SJSA1 (cell line): ENCODE measurements around the gene PCDHGB4. TPM values are rescaled to one million over a fixed set of nuclear protein-coding genes. Genes with fewer than 3 reads are reported as not detected.
"Not testable (repeated sequence)": the region's sequence is repeated elsewhere in the genome, so short reads cannot be mapped to it uniquely, and the experiment has no call there.

Source experiments
- DNase-seq, 2 experiments: peaks; one replicate each; pipeline ENCODE4 v3.0.0-alpha.2; 2015 to 2020; ENCODE audit warnings: low spot score in 2 of 2, low read depth in 1 of 2
- H3K27ac ChIP-seq: fragments of 250-450 bp; sonication (Bioruptor Pico); 2 replicates; pipeline ENCODE4 v1.5.1; 2020; ENCODE audit warnings: mild to moderate bottlenecking, moderate library complexity
- H3K27me3 ChIP-seq: fragments of 250-450 bp; sonication (Bioruptor Pico); replicated peaks from 2 replicates; pipeline ENCODE4 v1.5.1; 2020; ENCODE audit warnings: mild to moderate bottlenecking, moderate library complexity
- H3K36me3 ChIP-seq: fragments of 250-450 bp; sonication (Bioruptor Pico); 2 replicates; pipeline ENCODE4 v1.5.1; 2020; ENCODE audit warnings: mild to moderate bottlenecking
- H3K4me1 ChIP-seq: fragments of 250-450 bp; sonication (Bioruptor Pico); replicated peaks from 2 replicates; pipeline ENCODE4 v1.6.1; 2021; ENCODE audit warnings: mild to moderate bottlenecking
- H3K4me3 ChIP-seq: fragments of 250-450 bp; sonication (Bioruptor Pico); 2 replicates; pipeline ENCODE4 v1.5.1; 2020; ENCODE audit warnings: mild to moderate bottlenecking
- H3K9me3 ChIP-seq: fragments of 250-450 bp; sonication (Bioruptor Pico); replicated peaks from 2 replicates; pipeline ENCODE4 v1.5.1; 2020; ENCODE audit warnings: mild to moderate bottlenecking
- total RNA-seq: library from RNA; depleted of rRNA; stranded (reverse); fragments of >200 nt; shearing (Covaris generic); gene quantifications from 2 replicates; pipeline ENCODE4 v1.2.3, GENCODE V29; 2014; rRNA removed

Gene PCDHGB4
- total RNA-seq, result 0.09 and 0.18 TPM in 2 replicates

GRCh38 chr5:141387557-141388311 is at the start of gene PCDHGB4:
Gene PCDHGB4 (plus strand): TSS chr5:141387698. CDS start chr5:141387885, 187 bp downstream.
- H3K27me3 ChIP-seq, H3K36me3 ChIP-seq, DNase-seq, H3K27ac ChIP-seq, H3K4me1 ChIP-seq, H3K4me3 ChIP-seq: not testable (repeated sequence)
- H3K9me3 ChIP-seq, result peaks cover 43% of the 10 kb centered on the region

GRCh38 chr5:141338538-141339306 is 48.8 kb upstream of the PCDHGB4 start, which contains the start of gene PCDHGA2:
Gene PCDHGA2 (plus strand): TSS chr5:141338760.
- no peak for DNase-seq
- Histone ChIP-seq H3K27me3 (no peaks in the 10 kb centered on the region), H3K27ac (no peak within 1 kb of the TSS), H3K4me3 (no peak within 1 kb of the TSS; the same call in 1 of the 2 replicates), H3K9me3 (peaks cover 15% of the 10 kb centered on the region), H3K4me1 (no peaks in the 10 kb centered on the region), H3K36me3 (no peaks in the 10 kb centered on the region)

DNA sequence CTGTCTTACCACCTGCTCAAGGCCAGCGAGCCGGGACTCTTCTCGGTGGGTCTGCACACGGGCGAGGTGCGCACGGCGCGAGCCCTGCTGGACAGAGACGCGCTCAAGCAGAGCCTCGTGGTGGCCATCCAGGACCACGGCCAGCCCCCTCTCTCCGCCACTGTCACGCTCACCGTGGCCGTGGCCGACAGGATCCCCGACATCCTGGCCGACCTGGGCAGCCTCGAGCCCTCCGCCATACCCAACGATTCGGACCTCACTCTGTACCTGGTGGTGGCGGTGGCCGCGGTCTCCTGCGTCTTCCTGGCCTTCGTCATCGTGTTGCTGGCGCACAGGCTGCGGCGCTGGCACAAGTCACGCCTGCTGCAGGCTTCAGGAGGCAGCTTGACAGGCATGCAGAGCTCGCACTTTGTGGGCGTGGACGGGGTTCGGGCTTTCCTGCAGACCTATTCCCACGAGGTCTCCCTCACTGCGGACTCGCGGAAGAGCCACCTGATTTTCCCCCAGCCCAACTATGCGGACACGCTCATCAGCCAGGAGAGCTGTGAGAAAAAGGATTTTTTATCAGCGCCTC is 46.6 kb upstream of the PCDHGB4 start:
- H3K27ac ChIP-seq, H3K4me1 ChIP-seq, H3K36me3 ChIP-seq, H3K4me3 ChIP-seq, DNase-seq, H3K27me3 ChIP-seq: not testable (repeated sequence)
- H3K9me3 ChIP-seq, result peaks cover 23% of the 10 kb centered on the region

GRCh38 chr5:141342773-141343172 is 44.7 kb upstream of the PCDHGB4 start:
- no peak for DNase-seq
- no peaks in the 10 kb centered on the region for H3K4me1 ChIP-seq
- no peak overlapping the region for H3K4me3 ChIP-seq
- H3K9me3 ChIP-seq, result peaks cover 23% of the 10 kb centered on the region
- H3K27me3 ChIP-seq, result no peaks in the 10 kb centered on the region
- no peak overlapping the region for H3K27ac ChIP-seq
- H3K36me3 ChIP-seq, result no peaks in the 10 kb centered on the region

DNA sequence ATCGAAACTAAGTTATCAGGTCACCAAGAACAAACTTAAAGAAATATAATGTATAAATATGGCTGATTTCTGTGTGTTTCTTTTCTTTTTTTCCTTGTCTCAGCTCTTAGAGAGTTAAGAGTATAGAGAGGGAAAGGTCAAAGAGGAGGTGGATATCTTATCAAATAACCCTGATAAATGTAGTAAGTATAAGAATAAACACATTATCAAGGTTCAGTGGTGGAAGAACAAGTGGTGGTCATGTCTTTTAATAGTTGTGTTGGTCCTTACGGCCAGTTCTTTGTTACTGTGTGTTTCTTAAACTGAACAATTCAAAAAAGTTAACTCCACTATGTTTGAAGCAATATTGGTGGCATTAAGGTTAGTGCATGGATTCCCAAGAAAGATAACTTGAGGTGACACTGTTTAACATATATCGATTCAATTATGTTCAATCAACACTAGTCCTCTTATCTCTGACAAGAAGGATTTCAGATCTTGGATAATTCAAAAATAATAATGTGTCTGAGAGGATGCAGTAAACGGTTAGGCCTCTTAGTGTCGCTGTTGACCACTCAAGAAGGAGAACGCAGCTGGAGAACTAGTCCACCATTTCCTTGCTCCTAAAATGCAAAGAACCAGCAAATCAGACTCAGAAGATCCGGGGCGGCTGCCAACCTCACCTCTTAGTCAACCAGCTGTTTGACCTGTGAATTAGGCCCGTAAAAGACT is 44.1 kb upstream of the PCDHGB4 start, which contains the start of gene PCDHGA3:
Gene PCDHGA3, plus strand, starts transcription at position 588 of the 711 bp plus-strand sequence. CDS start 205 bp downstream, outside the sequence.
- no peaks in the 10 kb centered on the region for H3K27me3 ChIP-seq

DNA sequence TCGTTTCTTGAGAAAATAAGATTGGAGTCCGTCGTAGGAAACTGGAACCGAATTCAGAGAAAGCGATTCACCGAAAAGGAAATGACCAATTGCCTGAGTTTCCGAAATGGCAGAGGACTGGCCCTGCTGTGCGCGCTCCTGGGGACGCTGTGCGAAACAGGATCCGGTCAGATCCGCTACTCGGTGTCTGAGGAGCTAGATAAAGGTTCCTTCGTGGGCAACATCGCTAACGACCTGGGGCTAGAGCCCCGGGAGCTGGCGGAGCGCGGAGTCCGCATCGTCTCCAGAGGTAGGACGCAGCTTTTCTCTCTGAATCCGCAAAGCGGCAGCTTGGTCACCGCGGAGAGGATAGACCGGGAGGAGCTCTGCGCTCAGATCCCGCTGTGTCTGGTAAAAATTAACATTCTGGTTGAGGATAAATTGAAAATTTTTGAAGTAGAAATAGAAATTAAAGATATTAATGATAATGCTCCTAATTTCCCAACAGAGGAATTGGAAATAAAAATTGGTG is 43.5 kb upstream of the PCDHGB4 start:
- DNase-seq, result no peak
- H3K27me3 ChIP-seq, result no peaks in the 10 kb centered on the region
- peaks cover 23% of the 10 kb centered on the region for H3K9me3 ChIP-seq
- H3K36me3 ChIP-seq, result no peaks in the 10 kb centered on the region
- H3K4me1 ChIP-seq, result no peaks in the 10 kb centered on the region
- H3K27ac ChIP-seq, result no peak overlapping the region
- no peak overlapping the region for H3K4me3 ChIP-seq

More for the DNA sequence above, 44.1 kb upstream of the PCDHGB4 start, which contains the start of gene PCDHGA3:
- Histone ChIP-seq H3K4me1 (no peaks in the 10 kb centered on the region), H3K4me3 (no peak within 1 kb of the TSS), H3K27ac (no peak within 1 kb of the TSS), H3K9me3 (peaks cover 23% of the 10 kb centered on the region), H3K36me3 (no peaks in the 10 kb centered on the region)
- DNase-seq, result no peak

DNA sequence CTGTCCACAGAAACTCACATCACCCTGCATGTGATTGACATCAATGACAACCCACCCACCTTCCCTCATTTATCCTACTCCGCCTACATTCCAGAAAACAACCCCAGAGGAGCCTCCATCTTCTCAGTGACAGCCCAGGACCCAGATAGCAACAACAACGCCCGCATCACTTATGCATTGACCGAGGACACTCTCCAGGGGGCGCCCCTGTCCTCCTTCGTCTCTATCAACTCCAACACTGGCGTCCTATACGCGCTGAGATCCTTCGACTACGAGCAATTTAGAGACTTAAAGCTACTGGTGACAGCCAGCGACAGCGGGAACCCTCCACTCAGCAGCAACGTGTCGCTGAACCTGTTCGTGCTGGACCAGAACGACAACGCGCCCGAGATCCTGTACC is 42.2 kb upstream of the PCDHGB4 start:
- H3K36me3 ChIP-seq, result no peaks in the 10 kb centered on the region
- no peaks in the 10 kb centered on the region for H3K27me3 ChIP-seq
- no peak overlapping the region for H3K27ac ChIP-seq
- H3K9me3 ChIP-seq, result peaks cover 19% of the 10 kb centered on the region
- no peaks in the 10 kb centered on the region for H3K4me1 ChIP-seq
- no peak for DNase-seq
- H3K4me3 ChIP-seq, result no peak overlapping the region

DNA sequence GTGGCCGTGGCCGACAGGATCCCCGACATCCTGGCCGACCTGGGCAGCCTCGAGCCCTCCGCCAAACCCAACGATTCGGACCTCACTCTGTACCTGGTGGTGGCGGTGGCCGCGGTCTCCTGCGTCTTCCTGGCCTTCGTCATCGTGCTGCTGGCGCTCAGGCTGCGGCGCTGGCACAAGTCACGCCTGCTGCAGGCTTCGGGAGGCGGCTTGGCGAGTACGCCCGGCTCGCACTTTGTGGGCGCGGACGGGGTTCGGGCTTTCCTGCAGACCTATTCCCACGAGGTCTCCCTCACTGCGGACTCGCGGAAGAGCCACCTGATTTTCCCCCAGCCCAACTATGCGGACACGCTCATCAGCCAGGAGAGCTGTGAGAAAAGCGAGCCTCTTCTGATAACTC is 41.5 kb upstream of the PCDHGB4 start:
- not testable (repeated sequence) for DNase-seq
- H3K9me3 ChIP-seq, result peaks cover 24% of the 10 kb centered on the region

DNA sequence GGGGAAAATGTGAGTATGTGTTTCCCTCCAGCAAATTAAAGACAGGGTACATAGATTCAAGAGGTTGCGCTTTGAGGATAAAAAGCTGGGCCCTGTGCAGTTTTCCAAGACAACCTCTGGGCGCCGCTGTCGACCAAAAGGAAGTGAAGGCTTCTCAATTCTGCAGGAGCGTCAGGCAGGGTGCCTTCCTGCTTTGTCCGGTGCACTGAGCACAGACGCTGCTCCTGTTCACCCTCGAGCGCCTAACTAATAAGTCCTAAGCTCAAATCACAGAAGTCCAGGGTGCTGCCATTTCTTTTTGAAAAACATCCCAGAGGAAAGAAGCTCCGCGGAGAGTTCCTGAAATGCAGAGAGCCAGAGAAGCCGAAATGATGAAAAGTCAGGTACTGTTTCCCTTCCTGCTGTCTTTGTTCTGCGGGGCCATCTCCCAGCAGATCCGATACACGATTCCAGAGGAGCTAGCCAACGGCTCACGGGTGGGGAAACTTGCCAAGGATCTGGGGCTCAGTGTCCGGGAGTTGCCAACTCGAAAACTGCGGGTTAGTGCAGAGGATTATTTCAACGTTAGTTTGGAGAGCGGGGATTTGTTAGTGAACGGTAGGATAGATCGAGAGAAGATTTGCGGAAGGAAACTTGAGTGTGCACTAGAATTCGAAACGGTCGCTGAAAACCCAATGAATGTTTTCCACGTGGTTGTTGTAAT is 37.4 kb upstream of the PCDHGB4 start, which contains the start of gene PCDHGB1:
Gene PCDHGB1, plus strand, starts transcription at position 183 of the 703 bp plus-strand sequence. Its CDS starts 162 bp downstream, at position 345.
- DNase-seq, result peak in 1 of 2 experiments; percentile 42
- H3K27ac ChIP-seq, result no peak within 1 kb of the TSS
- no peaks in the 10 kb centered on the region for H3K36me3 ChIP-seq
- no peak within 1 kb of the TSS for H3K4me3 ChIP-seq
- H3K27me3 ChIP-seq, result no peaks in the 10 kb centered on the region
- no peaks in the 10 kb centered on the region for H3K4me1 ChIP-seq
- peaks cover 12% of the 10 kb centered on the region for H3K9me3 ChIP-seq

More for the DNA sequence above, 41.5 kb upstream of the PCDHGB4 start:
- not testable (repeated sequence) for H3K4me3 ChIP-seq, H3K4me1 ChIP-seq, H3K27ac ChIP-seq, H3K36me3 ChIP-seq, H3K27me3 ChIP-seq

DNA sequence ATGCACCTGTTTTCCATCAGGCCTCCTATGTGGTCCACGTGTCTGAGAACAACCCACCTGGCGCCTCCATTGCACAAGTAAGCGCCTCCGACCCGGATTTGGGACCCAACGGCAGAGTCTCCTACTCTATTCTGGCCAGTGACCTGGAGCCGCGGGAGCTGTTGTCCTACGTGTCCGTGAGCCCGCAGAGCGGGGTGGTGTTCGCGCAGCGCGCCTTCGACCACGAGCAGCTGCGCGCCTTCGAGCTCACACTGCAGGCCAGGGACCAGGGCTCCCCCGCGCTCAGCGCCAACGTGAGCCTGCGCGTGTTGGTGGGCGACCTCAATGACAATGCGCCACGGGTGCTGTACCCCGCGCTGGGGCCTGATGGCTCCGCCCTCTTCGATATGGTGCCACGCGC is 35.9 kb upstream of the PCDHGB4 start:
- H3K9me3 ChIP-seq, result peaks cover 19% of the 10 kb centered on the region
- no peaks in the 10 kb centered on the region for H3K36me3 ChIP-seq
- no peaks in the 10 kb centered on the region for H3K27me3 ChIP-seq
- DNase-seq, result no peak
- H3K4me1 ChIP-seq, result no peaks in the 10 kb centered on the region
- no peak overlapping the region for H3K27ac ChIP-seq
- H3K4me3 ChIP-seq, result no peak overlapping the region

GRCh38 chr5:141354900-141355469 is 32.5 kb upstream of the PCDHGB4 start, which contains the start of gene PCDHGA4:
Gene PCDHGA4 (plus strand): TSS chr5:141355021. CDS start chr5:141355108, 87 bp downstream.
- DNase-seq, result no peak
- Histone ChIP-seq H3K9me3 (peaks cover 26% of the 10 kb centered on the region), H3K4me3 (no peak within 1 kb of the TSS), H3K27ac (no peak within 1 kb of the TSS), H3K27me3 (no peaks in the 10 kb centered on the region), H3K4me1 (no peaks in the 10 kb centered on the region), H3K36me3 (no peaks in the 10 kb centered on the region)

GRCh38 chr5:141355641-141356040 is 31.9 kb upstream of the PCDHGB4 start:
- Histone ChIP-seq H3K27me3 (no peaks in the 10 kb centered on the region), H3K9me3 (peaks cover 27% of the 10 kb centered on the region), H3K4me3 (no peak overlapping the region), H3K36me3 (no peaks in the 10 kb centered on the region), H3K27ac (no peak overlapping the region), H3K4me1 (no peaks in the 10 kb centered on the region)
- no peak for DNase-seq
